GM18511 (cell line): ENCODE results near the gene CLTC.

ENCODE experiments used
- ATAC-seq: cut with Tn5 transposase; IDR thresholded peaks from one replicate; pipeline ENCODE4 v1.9.1; 2021; ENCODE audit warnings: mild to moderate bottlenecking, moderate library complexity; ENCODE audit not compliant: unreplicated experiment

CLTC gene

DNA sequence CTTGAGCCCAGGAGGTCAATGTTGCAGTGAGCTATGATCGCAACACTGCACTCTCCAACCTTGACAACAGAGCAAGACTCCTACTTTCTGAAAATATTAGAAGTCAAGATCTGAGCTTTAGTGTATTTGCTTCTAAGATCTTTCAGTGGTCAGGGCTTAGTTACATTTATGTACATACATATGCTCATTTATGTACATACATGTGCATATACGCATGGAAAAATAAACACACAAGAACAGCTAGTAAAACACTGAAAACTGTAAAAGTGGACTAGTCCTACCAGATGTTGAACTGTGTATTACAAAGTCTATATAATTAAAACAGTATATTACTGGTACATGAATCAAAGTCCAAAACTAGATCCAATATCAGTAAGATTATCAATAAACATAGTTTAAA lies 59.2 kb downstream of the CLTC start:
- ATAC-seq: no peak

DNA sequence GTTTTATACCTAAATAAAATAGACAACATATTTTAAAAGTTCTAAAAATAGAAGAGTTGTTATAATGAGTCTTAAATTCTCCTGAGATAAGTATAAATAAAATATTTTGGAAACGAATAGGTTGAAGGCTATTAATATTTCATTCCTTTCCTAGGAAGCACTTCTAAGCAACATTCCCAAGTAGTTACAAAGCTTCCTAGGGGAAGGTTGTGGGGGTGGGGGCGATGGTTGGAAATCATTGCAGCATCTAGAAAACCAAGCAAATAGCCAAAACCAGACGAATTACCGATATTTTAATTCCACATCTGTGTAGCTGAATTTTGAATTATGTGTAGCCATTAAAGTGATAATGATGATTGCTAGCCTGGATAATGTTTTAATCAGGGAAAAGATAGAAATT lies 60.6 kb downstream of the CLTC start:
- no peak for ATAC-seq

DNA sequence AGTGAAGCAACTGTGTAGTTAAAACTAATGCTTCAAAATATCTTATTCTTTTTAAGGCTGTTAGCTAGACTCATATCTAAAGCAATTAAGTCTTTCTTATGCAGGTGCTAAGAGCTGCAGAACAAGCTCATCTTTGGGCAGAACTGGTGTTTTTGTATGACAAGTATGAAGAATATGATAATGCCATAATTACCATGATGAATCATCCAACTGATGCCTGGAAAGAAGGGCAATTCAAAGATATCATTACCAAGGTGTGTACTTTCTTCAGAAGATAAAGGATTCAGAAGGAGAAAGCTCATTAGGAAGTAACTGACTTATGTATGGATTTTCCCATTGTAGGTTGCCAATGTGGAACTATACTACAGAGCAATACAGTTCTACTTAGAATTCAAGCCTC lies 63.6 kb downstream of the CLTC start:
- no peak for ATAC-seq

DNA sequence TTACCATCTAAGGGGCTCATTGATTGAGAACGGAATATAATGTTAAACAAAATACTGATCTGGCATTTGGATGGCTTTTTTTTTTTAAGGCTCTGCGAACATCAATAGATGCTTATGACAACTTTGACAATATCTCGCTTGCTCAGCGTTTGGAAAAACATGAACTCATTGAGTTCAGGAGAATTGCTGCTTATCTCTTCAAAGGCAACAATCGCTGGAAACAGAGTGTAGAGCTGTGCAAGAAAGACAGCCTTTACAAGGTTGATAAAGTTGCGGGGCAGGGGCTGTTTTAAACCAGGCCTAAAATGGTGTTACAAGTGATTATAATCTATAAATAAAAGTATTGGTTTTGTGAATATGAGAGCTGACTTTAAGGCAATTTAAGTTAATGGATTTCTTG lies 65.3 kb downstream of the CLTC start:
- no peak for ATAC-seq

DNA sequence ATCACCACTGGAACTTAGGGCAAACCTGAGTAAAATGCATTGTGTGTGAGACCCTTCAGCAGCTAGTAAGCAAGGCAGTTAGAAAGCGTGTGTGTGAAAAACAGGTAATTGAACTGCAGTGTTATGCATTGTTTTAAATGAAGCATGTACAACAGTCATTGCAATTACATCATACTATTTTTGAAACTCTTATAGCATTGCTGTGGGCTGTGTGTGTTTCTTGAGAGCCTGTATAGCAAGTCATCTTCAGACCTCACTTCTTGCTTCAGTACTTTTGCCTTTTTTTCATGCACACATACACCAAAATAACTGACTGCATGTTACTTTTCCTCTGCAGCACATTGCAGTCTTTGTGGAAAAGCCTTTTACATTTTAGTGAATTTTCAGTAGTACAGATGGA lies 68.3 kb downstream of the CLTC start:
- no peak for ATAC-seq

DNA sequence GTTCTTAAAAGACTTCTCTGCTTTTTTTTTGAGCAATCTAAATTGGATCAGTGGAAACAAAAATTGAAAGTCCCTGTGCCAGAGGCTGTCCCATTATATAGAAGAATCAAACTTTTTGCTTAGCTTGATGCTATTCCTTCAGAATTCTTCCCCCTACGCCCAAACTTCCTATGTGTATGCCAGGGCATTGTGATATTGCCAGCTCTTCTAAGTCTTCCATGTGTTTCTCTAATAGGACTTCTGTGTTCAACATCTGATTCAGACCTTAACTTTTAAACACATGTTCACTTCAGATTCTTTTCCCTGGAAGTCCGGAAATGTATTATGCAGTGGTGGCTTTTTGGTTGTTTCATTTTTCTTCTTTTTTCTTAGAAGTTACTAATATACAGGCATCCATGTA lies 68.8 kb downstream of the CLTC start:
- no peak for ATAC-seq

DNA sequence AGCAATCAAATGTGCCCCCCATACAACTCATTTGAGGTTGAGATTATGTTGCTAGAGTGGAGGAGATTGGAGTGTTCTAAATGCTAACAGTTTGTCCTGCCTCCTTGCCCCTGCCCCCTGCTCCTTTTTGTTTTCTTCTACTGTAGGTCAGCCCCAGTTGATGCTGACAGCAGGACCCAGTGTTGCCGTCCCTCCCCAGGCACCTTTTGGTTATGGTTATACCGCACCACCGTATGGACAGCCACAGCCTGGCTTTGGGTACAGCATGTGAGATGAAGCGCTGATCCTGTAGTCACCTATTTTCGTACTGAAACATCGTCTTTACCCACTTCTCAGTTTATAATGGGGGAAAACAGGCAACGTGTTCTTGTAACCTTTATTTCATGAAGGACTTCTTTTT lies 73.9 kb downstream of the CLTC start:
- ATAC-seq: no peak

DNA sequence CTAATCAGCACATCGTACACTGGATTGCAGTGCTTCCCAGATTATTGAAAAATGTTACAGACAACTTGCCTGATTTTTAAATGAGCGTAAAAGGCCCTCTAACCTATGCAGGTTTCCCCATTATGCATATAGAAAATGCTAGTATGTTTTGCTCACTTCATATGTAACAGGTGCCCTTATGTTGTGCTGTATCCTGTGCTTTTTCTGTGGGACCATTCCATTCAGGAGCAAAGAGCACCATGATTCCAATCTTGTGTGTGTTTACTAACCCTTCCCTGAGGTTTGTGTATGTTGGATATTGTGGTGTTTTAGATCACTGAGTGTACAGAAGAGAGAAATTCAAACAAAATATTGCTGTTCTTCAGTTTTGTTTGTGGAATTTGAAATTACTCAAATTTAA lies 74.6 kb downstream of the CLTC start:
- no peak for ATAC-seq

DNA sequence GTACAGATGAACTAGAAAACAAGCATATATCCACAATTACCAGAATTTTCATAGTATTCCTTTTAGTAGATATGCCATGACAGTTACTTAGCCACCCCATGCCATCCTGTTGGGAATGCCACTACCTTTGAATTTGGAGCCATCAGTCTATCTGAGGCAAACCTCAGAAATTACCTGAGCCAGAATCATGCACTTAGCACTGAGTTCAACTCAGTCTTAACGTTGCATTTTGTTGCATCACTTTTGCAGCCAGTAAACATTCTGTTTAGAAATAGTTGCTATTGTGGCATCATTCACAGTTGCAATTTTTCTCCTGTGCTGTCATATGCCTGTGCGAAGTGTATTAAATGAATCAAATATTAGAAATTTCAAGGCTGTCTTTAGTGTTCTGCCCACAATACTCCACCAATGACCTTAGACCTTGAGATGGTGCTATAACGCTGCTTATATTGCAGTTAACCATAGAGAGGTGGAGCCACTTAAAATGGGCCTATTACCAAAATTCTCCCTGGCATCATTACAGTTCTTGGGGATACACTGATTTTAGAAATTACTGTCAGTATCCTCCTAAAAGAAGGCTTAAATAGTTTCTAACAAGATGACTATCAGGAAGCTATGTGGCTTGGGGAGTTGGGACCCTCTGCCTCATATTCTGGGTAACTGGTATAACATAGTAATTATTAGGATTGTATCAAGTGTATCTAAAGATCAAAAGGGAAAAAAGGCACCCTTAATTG lies 76.4 kb downstream of the CLTC start:
- no peak for ATAC-seq

DNA sequence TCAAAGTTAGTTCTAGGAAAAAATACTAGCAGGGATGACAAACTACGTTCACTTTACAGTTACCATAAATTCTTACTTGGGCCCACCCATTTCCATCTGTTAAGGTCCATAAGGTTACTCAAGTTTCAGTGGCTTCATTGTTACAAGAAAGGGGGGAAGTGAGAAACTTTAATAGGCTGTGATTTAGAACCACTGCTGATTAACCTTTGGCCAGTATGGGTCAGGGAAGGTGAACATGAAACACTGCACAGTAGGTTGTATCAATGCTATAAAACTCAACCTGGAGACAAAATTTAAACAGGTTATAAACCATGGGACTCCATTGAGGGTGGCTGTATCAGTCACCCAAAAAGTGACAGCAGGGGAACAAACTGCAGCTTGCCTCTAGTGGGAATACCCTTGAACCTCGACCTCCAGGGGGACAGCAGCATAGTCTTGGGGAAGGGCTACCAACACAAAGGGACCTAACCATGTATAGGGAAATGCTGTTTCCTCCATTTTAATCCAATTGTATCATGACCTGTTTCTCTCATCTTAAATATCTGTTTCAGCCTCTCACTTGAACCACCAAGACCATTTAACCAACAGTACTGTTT lies 77.1 kb downstream of the CLTC start:
- ATAC-seq: no peak

DNA sequence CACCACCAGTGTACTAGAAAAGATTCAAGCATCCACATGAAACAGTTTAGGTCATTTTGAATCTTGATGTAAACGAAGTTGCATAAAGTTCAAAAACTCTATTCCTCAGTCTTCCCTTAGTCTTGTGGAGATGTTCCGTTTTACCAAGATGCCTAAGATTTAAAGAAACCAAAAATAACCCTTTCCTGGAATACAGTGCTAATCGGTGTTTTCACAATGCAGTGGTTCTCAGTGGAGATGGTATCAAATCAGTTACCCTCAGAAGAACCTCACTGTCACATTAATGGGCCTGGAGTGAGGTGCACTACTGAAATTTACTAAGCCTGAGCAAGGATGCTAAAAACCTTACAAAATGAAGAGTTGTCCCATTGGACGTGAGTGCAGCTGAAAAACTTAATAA lies 78.4 kb downstream of the CLTC start:
- ATAC-seq: no peak

DNA sequence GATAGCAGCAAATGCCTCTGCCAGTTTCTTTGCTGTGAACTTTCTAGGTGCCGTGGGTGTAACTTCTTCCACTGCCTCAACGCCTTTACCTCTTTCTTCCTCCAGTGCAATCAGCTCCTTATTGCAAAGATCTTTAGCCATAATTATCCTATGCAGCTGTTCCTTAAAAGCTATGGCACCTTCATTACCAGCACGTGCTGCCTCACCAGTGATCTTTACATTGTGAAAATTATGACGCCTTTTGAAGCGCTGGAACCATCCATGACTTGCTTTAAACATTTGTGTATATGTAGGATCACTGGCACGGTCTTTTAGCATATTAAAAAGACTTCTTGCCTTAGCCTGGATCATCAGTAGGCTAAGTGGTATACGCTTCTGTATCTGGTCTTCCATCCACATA lies 79.5 kb downstream of the CLTC start:
- ATAC-seq: no peak

DNA sequence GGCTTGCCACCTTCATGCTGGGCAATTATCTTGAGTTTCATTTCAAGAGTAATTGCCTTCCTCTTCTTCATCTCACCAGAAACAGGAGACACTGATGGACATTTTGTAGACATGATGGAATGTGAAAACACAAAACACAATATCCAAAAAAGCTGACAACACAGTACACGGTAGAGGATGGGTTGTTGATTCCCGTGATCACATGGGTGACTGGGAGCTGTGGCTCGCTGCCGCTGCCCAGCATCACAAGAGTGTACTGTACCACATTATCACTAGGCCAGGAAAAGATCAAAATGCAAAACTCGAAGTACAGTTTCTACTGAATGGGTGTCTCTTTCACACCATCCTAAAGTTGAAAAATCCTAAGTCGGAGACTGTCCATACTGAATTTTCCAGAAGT lies 80.1 kb downstream of the CLTC start:
- ATAC-seq: no peak

DNA sequence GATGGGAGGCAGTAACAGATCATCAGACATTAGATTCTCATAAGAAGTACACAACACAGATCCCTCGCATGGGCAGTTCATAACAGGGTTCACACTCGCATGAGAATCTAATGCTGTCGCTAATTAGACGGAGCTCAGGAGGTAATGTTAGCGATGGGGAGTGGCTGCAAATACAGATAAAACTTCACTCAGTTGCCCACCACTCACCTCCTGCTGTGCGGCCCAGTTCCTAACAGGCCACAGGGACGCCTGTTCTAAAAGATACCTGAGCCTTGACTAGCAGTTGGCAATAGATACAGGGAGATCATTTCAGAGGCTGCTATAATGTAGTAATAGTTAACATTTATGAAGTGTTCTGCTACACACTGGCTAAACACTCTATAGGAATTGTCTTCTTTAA lies 82.6 kb downstream of the CLTC start:
- no peak for ATAC-seq

DNA sequence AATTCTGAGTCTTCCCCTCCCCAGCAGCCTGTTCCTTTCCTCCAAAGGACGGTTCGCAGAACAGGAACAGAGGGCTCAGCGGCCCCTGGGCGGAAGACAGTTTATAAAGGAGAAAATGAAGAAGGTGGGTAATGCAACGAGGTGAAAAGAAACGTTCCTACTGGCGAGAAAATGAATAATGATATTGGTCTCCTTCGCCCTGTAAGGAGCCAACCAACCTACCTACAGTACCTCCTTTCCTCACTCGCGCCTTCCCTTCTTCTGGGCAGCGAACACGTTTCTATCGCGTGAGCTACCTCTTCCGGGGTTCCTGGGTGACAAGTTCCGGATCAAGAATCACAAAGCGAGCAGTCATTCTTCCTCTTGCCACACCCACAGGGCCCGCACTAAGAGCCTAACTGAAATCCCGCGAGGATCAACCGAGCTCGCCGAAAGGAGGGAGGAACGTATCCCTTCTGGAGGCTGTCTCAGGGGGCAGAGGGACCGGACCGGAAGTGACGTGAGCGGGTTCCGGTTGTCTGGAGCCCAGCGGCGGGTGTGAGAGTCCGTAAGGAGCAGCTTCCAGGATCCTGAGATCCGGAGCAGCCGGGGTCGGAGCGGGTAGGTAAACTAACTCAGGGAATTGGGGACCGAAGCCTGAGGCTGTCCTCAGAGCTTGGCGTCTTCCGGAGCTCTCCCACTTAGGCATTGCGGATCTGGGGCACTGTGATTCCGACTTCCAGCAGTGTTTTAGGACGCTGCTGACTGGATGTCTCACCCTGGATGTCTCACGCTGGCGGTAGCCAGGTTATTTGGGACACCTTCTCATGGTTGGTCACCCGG lies 87.7 kb downstream of the CLTC start, which contains the start of the genes PTRH2 and VMP1:
Gene PTRH2, minus strand, starts transcription at position 282 of the 822 bp plus-strand sequence. CDS start 9,452 bp downstream, outside the sequence.
Gene VMP1, plus strand, starts transcription at position 506 of the 822 bp plus-strand sequence. CDS start 23,793 bp downstream, outside the sequence.
- peak; percentile 97 for ATAC-seq

DNA sequence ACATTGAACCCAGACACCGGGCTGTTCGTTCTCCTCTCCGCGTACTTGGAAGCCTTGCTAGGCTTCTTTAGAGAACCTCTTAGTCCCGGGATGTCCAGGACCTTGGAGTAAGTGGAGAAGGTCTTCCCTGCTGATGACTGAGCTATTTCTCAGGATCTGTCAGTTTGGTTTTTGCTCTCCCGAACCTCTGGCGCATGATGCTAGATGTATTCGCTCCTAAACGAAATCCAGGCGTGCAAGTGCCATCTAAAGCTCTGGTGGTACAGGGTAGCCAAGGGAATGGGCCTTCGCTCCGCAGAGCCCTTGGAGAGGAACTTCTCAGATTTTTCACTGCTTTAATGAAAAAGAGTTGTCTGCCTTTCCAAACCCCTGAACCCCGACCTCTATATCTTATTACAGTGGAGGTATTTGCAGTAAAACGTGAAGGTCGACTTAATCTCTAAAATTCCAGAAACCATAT lies 88.3 kb downstream of the CLTC start:
- ATAC-seq: no peak

DNA sequence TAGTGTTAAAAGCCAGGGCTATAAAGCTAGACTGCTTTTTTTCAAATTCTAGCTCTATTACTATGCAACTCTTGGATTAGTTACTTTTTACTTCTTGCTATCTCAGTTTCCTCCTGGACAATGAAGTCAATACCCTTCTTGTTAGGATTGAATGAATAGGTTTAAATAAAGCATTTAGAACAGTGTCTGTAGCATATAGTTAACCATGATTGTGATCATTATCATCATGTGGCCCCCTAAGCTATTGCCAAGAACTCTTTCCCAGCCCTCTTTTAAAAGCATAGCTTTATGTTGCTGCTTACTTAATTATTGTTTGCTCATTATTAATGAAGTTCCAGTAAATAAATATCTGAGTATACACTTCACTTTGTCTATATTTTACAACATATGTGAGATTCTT lies 92.2 kb downstream of the CLTC start:
- ATAC-seq: no peak

DNA sequence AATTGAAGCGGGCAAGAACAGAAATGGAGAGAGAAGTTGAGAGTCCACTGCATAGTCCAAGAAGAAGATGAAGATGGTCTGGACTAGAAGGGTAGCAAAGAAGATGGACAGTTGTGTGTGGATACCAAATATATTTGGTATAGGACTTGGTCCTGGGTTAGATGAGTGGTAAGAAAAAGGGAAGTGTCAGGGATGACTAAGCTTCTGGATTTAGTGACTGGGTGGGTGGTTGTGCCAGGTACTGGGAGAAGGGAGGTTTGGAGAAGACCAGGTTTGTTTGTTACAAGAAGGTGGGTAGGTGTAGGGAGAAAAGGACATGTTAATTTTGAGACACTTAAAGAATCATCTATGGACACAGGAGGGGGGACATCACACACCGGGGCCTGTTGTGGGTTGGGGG lies 93.2 kb downstream of the CLTC start:
- no peak for ATAC-seq

DNA sequence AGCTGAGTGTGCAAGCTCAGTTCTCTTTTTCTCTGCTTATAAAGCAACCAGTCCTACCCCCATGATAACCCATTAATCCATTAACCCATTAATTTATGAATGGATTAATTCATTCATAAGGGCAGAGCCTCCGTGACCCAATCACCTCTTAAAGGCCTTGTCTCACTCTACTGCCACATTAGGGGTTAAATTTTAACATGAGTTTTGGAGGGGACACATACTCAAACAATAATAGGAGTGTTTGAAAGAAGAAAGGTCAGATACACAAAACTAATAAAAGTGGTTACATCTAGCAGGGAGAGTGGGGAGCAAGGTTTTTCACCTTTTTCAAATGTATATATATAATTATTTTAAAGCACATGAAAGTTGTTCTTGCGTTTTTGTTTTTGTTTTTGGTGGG lies 94.6 kb downstream of the CLTC start:
- no peak for ATAC-seq

DNA sequence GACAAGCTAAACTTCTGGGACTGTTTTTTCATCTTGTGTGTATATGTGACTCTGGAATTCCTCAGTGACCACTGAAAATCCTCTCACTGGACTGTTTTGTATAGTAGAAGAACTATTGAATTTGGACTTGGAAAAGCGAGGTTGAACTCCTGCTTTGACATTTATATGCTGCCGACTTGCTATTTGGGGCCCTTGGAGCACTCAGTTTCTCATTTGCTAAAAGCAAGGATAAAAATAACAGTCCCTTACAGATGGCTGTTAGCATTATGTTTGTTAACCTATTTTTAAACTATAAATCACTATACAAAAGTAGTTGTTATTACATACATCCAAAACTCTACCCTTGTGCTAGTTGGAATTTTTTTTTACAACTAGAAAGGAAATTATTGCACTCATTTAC lies 96.7 kb downstream of the CLTC start:
- ATAC-seq: no peak

DNA sequence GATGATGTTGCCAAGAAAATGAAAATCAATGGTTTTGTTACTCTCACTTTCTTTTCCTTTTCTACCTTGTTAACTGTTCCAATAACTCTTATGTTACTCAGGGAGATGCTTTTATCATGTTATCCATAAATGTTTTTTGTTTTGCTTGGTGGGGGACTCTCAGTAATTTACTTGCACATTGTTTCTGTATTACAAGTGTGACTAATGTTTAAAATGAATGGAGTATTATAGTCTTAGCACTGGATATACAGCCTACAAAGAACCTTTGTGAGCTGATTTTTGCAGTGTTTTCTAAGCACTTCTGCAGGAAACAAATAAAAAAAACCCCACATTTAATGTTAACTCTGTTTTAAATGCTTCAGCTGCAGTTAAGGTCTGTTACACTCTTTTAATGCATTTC lies 99.8 kb downstream of the CLTC start:
- ATAC-seq: no peak

DNA sequence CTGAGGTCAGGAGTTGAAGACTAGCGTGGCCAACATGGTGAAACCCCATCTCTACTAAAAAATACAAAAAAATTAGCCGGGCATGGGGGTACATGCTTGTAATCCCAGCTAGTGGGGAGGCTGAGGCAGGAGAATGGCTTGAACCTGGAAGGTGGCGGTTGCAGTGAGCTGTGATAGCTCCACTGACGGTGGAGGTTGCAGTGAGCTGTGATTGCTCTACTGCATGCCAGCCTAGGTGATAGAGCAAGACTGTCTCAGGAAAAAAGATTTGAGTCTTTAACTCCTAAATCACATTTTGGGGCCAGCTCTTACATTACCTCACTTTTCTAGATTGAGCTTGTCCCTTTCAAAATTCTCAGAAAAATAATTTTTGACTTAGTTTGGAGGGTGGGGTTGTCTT lies 102.9 kb downstream of the CLTC start:
- ATAC-seq: no peak
